ENCODE data around the gene IFT81.

Gene IFT81

GRCh38 chr12:110104188-110105094 is 19.7 kb upstream of the IFT81 start:
- no peak for DNase-seq (ENCODE audit: insufficient read length, low spot score)
- TF ChIP-seq CTCF (IDR thresholded peaks at IDR 0.05; ENCODE audit: insufficient read depth, missing control alignments), result no peak
- FAIRE-seq, result no peak

- TF ChIP-seq CTCF (IDR thresholded peaks at IDR 0.05; ENCODE audit: insufficient read depth, missing control alignments), result no peak
These were observed 19.0 kb upstream of the IFT81 start for GRCh38 chr12:110105159-110105558.

GRCh38 chr12:110105986-110106385 is 18.2 kb upstream of the IFT81 start:
- FAIRE-seq (no peak), DNase-seq (ENCODE audit: insufficient read length, low spot score) (no peak)
- TF ChIP-seq CTCF (IDR thresholded peaks at IDR 0.05; ENCODE audit: insufficient read depth, missing control alignments), result no peak

More at GRCh38 chr12:110105159-110105558, 19.0 kb upstream of the IFT81 start:
- FAIRE-seq (no peak), DNase-seq (ENCODE audit: insufficient read length, low spot score) (no peak)

GRCh38 chr12:110107369-110108281 is 16.5 kb upstream of the IFT81 start:
- TF ChIP-seq CTCF (IDR thresholded peaks at IDR 0.05; ENCODE audit: insufficient read depth, missing control alignments), result no peak
- FAIRE-seq, result no peak
- DNase-seq (ENCODE audit: insufficient read length, low spot score), result no peak

GRCh38 chr12:110108309-110109036 is 15.7 kb upstream of the IFT81 start:
- DNase-seq (ENCODE audit: insufficient read length, low spot score) (no peak), FAIRE-seq (no peak)
- no peak for TF ChIP-seq CTCF (IDR thresholded peaks at IDR 0.05; ENCODE audit: insufficient read depth, missing control alignments)

- FAIRE-seq (no peak), DNase-seq (ENCODE audit: insufficient read length, low spot score) (no peak)
- no peak for TF ChIP-seq CTCF (IDR thresholded peaks at IDR 0.05; ENCODE audit: insufficient read depth, missing control alignments)
These were observed 14.9 kb upstream of the IFT81 start for GRCh38 chr12:110109037-110109836.

Measured in D721Med (cell line).